Germinal center (tissue), 1 donor: Measurements from ENCODE around the gene HIVEP2.

Experiments used
- DNase-seq: peaks from one replicate; pipeline ENCODE4 v3.0.0; 2012; ENCODE audit warnings: mixed read lengths, low spot score

HIVEP2 gene

GRCh38 chr6:142925575-142926110 lies 19.3 kb downstream of the HIVEP2 start:
- no peak for DNase-seq

GRCh38 chr6:142918339-142919042 lies 26.5 kb downstream of the HIVEP2 start:
- no peak for DNase-seq

- no peak for DNase-seq
These were observed 28.1 kb downstream of the HIVEP2 start for GRCh38 chr6:142916881-142917280.

GRCh38 chr6:142914937-142915697 lies 29.9 kb downstream of the HIVEP2 start:
- no peak for DNase-seq

GRCh38 chr6:142914369-142914768 lies 30.6 kb downstream of the HIVEP2 start:
- DNase-seq, result no peak

- peak; percentile 86 for DNase-seq
These were observed 31.4 kb downstream of the HIVEP2 start for GRCh38 chr6:142913511-142914047.

- no peak for DNase-seq
These were observed 31.9 kb downstream of the HIVEP2 start for GRCh38 chr6:142913036-142913510.

GRCh38 chr6:142912125-142912524 lies 32.9 kb downstream of the HIVEP2 start:
- DNase-seq, result no peak

GRCh38 chr6:142911430-142911829 lies 33.5 kb downstream of the HIVEP2 start:
- no peak for DNase-seq

- DNase-seq, result no peak
These were observed 35.3 kb downstream of the HIVEP2 start for GRCh38 chr6:142909686-142910085.

GRCh38 chr6:142908235-142908634 lies 36.7 kb downstream of the HIVEP2 start:
- DNase-seq, result no peak

- DNase-seq, result no peak
These were observed 37.4 kb downstream of the HIVEP2 start for GRCh38 chr6:142907544-142907943.

GRCh38 chr6:142906945-142907470 lies 38.0 kb downstream of the HIVEP2 start:
- no peak for DNase-seq

GRCh38 chr6:142903812-142904211 lies 41.2 kb downstream of the HIVEP2 start:
- DNase-seq, result no peak

GRCh38 chr6:142902636-142903053 lies 42.3 kb downstream of the HIVEP2 start:
- no peak for DNase-seq

GRCh38 chr6:142901611-142902010 lies 43.4 kb downstream of the HIVEP2 start:
- DNase-seq, result no peak

- no peak for DNase-seq
These were observed 44.6 kb downstream of the HIVEP2 start for GRCh38 chr6:142900227-142900971.

- DNase-seq, result no peak
These were observed 45.8 kb downstream of the HIVEP2 start for GRCh38 chr6:142898927-142899895.

GRCh38 chr6:142897659-142898058 lies 47.3 kb downstream of the HIVEP2 start:
- DNase-seq, result no peak

- DNase-seq, result no peak
These were observed 48.2 kb downstream of the HIVEP2 start for GRCh38 chr6:142896732-142897131.

GRCh38 chr6:142893088-142893487 lies 51.9 kb downstream of the HIVEP2 start:
- no peak for DNase-seq
